ENCODE data around the gene HPS3. TPM values are rescaled to one million over a fixed set of nuclear protein-coding genes. Genes with fewer than 3 reads are reported as not detected.

HPS3 gene, protein sequence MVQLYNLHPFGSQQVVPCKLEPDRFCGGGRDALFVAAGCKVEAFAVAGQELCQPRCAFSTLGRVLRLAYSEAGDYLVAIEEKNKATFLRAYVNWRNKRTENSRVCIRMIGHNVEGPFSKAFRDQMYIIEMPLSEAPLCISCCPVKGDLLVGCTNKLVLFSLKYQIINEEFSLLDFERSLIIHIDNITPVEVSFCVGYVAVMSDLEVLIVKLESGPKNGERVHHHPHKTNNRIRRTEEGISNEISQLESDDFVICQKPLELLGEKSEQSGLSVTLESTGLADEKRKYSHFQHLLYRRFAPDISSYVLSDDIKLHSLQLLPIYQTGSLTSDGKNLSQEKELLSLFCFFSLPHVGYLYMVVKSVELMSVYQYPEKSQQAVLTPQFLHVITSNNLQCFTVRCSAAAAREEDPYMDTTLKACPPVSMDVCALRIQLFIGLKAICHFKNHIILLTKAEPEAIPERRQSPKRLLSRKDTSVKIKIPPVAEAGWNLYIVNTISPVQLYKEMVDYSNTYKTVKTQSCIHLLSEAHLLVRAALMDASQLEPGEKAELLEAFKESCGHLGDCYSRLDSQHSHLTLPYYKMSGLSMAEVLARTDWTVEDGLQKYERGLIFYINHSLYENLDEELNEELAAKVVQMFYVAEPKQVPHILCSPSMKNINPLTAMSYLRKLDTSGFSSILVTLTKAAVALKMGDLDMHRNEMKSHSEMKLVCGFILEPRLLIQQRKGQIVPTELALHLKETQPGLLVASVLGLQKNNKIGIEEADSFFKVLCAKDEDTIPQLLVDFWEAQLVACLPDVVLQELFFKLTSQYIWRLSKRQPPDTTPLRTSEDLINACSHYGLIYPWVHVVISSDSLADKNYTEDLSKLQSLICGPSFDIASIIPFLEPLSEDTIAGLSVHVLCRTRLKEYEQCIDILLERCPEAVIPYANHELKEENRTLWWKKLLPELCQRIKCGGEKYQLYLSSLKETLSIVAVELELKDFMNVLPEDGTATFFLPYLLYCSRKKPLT
- total RNA-seq, result 19.3 and 22.4 TPM in 2 replicates
- long read RNA-seq, full-length matches to known transcripts, result 121 of 158 reads
- long read RNA-seq, partial matches to known transcripts, result 18 of 158 reads
- long read RNA-seq, other reads (novel, unspliced or antisense), result 19 of 158 reads

- H3K27ac Mint-ChIP-seq (ENCODE audit: unreplicated experiment), result peak within 1 kb of the TSS; percentile 86
- H3K4me1 Mint-ChIP-seq (ENCODE audit: unreplicated experiment), result peaks cover 40% of the 10 kb centered on the region
- TF ChIP-seq, protein P1, sequence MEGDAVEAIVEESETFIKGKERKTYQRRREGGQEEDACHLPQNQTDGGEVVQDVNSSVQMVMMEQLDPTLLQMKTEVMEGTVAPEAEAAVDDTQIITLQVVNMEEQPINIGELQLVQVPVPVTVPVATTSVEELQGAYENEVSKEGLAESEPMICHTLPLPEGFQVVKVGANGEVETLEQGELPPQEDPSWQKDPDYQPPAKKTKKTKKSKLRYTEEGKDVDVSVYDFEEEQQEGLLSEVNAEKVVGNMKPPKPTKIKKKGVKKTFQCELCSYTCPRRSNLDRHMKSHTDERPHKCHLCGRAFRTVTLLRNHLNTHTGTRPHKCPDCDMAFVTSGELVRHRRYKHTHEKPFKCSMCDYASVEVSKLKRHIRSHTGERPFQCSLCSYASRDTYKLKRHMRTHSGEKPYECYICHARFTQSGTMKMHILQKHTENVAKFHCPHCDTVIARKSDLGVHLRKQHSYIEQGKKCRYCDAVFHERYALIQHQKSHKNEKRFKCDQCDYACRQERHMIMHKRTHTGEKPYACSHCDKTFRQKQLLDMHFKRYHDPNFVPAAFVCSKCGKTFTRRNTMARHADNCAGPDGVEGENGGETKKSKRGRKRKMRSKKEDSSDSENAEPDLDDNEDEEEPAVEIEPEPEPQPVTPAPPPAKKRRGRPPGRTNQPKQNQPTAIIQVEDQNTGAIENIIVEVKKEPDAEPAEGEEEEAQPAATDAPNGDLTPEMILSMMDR (IDR thresholded peaks at IDR 0.05), result no peak
- DNase-seq (ENCODE audit: extremely low spot score, unreplicated experiment), result peak; percentile 94
- no peaks in the 10 kb centered on the region for H3K27me3 Mint-ChIP-seq (ENCODE audit: unreplicated experiment)
- peak within 1 kb of the TSS; percentile 89 for H3K4me3 Mint-ChIP-seq (ENCODE audit: unreplicated experiment)
- H3K36me3 Mint-ChIP-seq (ENCODE audit: unreplicated experiment), result peaks cover 2% of the 10 kb centered on the region
- H3K9me3 Mint-ChIP-seq (ENCODE audit: unreplicated experiment), result no peaks in the 10 kb centered on the region
Measured at GRCh38 chr3:149129326-149130205, at the start of gene HPS3. Gene HPS3 (plus strand): TSS chr3:149129638. CDS start chr3:149129724, 86 bp downstream.

DNA sequence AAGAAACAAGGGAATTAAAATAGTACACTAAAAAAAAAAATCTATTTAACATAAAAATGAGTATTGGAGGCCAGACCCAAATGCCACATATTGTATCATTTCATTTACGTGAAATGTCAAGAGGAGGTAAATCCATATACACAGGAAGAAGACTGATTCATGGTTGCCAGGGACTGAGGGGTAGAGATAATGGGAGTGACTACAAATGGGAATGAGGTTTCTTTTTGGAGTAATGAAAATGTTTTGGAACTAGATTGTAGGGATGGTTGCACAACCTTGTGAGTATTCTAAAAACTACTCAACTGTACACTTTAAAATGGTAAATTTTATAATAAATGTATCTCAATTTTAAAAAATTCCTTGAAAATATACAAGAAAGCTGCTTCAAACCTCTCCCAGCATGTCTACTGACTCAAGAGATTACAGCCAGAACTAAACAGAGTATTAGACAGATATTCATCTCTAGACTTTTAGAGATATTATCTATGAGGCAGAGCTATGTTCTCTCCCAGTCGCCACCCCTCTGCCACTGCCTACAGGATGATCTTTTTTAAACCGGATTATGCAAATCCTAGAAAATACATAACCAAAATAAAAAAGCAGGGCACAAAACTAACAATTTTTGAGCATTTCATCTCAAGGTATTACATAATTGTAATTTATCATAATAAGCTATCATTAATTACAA, 49.3 kb upstream of the HPS3 start:
- no peaks in the 10 kb centered on the region for H3K9me3 Mint-ChIP-seq (ENCODE audit: unreplicated experiment)
- no peak overlapping the region for H3K27ac Mint-ChIP-seq (ENCODE audit: unreplicated experiment)
- no peak overlapping the region for H3K4me3 Mint-ChIP-seq (ENCODE audit: unreplicated experiment)
- no peak for DNase-seq (ENCODE audit: extremely low spot score, unreplicated experiment)
- H3K27me3 Mint-ChIP-seq (ENCODE audit: unreplicated experiment), result no peaks in the 10 kb centered on the region
- peaks cover 24% of the 10 kb centered on the region for H3K36me3 Mint-ChIP-seq (ENCODE audit: unreplicated experiment)
- TF ChIP-seq, protein P1 (IDR thresholded peaks at IDR 0.05), result no peak
- H3K4me1 Mint-ChIP-seq (ENCODE audit: unreplicated experiment), result peaks cover 30% of the 10 kb centered on the region

DNA sequence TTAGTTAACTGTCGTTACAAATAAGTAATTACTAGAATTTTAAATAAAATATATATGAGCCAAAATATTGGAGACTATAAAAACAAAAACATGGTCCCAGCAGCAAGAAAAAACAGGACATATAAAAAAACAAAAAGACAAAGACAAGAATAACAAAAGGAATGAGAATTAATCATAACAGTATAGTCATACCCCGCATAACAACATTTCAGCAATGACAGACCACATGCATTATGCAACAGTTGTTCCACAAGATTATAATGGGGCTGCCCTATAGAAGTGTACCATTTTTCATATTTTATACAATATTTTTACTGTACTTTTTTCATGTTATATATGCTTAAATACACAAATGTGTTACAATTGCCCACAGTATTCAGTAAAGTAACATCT, 48.7 kb upstream of the HPS3 start:
- DNase-seq (ENCODE audit: extremely low spot score, unreplicated experiment), result no peak
- H3K4me1 Mint-ChIP-seq (ENCODE audit: unreplicated experiment), result peaks cover 35% of the 10 kb centered on the region
- peaks cover 24% of the 10 kb centered on the region for H3K36me3 Mint-ChIP-seq (ENCODE audit: unreplicated experiment)

DNA sequence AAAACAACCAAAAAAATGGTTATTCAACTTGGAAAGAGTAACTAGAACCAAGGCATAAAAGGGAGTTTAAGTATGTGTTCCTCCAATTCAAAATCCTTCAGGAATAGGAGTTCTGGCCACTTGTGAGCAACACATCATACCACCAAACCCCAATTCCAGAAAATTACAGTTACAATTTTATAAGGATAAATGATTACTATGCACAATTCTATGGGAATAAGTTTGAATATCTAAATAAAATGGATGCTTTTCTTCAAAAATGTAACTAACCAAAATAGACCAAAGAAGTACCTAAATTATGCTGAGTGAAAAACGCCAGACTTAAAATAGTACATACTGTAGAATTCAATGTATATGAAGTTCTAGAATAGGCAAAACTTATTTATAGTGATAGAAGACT, 47.7 kb upstream of the HPS3 start:
- no peak for DNase-seq (ENCODE audit: extremely low spot score, unreplicated experiment)
- Mint-ChIP-seq H3K27ac (ENCODE audit: unreplicated experiment) (no peak overlapping the region), H3K9me3 (ENCODE audit: unreplicated experiment) (no peaks in the 10 kb centered on the region), H3K36me3 (ENCODE audit: unreplicated experiment) (peaks cover 24% of the 10 kb centered on the region), H3K4me1 (ENCODE audit: unreplicated experiment) (peaks cover 38% of the 10 kb centered on the region), H3K4me3 (ENCODE audit: unreplicated experiment) (no peak overlapping the region), H3K27me3 (ENCODE audit: unreplicated experiment) (no peaks in the 10 kb centered on the region)
- TF ChIP-seq, protein P1 (IDR thresholded peaks at IDR 0.05), result no peak

More for the DNA sequence above, 48.7 kb upstream of the HPS3 start:
- H3K9me3 Mint-ChIP-seq (ENCODE audit: unreplicated experiment), result no peaks in the 10 kb centered on the region
- H3K27me3 Mint-ChIP-seq (ENCODE audit: unreplicated experiment), result no peaks in the 10 kb centered on the region
- no peak overlapping the region for H3K4me3 Mint-ChIP-seq (ENCODE audit: unreplicated experiment)
- no peak overlapping the region for H3K27ac Mint-ChIP-seq (ENCODE audit: unreplicated experiment)
- TF ChIP-seq, protein P1 (IDR thresholded peaks at IDR 0.05), result no peak

Data from osteocyte (in vitro differentiated cells).